Brain microvascular endothelial cell (primary cell): ENCODE measurements around the gene GNG12.

Experiments used
- DNase-seq: peaks from one replicate; pipeline ENCODE4 v3.0.0-alpha.2; 2020
- H3K27ac ChIP-seq: fragments of 250-450 bp; sonication (Bioruptor Pico); 2 replicates; pipeline ENCODE4 v1.5.1; 2020; ENCODE audit warnings: mild to moderate bottlenecking, moderate library complexity
- H3K27me3 ChIP-seq: fragments of 250-450 bp; sonication (Bioruptor Pico); replicated peaks from 2 replicates; pipeline ENCODE4 v1.5.1; 2020; ENCODE audit warnings: mild to moderate bottlenecking
- H3K36me3 ChIP-seq: fragments of 250-450 bp; sonication (Bioruptor Pico); replicated peaks from 2 replicates; pipeline ENCODE4 v1.5.1; 2020; ENCODE audit warnings: mild to moderate bottlenecking
- H3K4me3 ChIP-seq: 2 replicates; pipeline ENCODE4 v1.5.1; 2011; ENCODE audit warnings: low read depth, mild to moderate bottlenecking, control low read depth, low read length, moderate library complexity
- CTCF ChIP-seq: IDR thresholded peaks from 2 replicates; pipeline ENCODE4 v1.5.1; 2011; ENCODE audit warnings: low read depth, mild to moderate bottlenecking, moderate library complexity, low read length, control low read depth, inconsistent platforms; ENCODE audit errors: missing control alignments
- in situ Hi-C: cut with HindIII; loops from 2 replicates; pipeline ENCODE4 v1.10.0; 2017; ENCODE audit warnings: low sequenced_read_pairs, low pct_ligation_motif_present

Gene GNG12

GRCh38 chr1:67696708-67697107 lies 136.6 kb downstream of the GNG12 start:
- Histone ChIP-seq H3K4me3 (no peak overlapping the region), H3K27me3 (no peaks in the 10 kb centered on the region), H3K27ac (no peak overlapping the region), H3K36me3 (peaks cover 7% of the 10 kb centered on the region)
- no peak for TF ChIP-seq CTCF
- DNase-seq: no peak
- in situ Hi-C loops: loop anchor here (25.0 kb wide), 1 partner anchor 159 kb away; no protein-coding TSS in a partner anchor

- Histone ChIP-seq H3K36me3 (peaks cover 5% of the 10 kb centered on the region), H3K4me3 (no peak overlapping the region)
Observed at GRCh38 chr1:67695963-67696362, 137.3 kb downstream of the GNG12 start.

GRCh38 chr1:67691712-67692111 lies 141.6 kb downstream of the GNG12 start:
- peaks cover 23% of the 10 kb centered on the region for H3K36me3 ChIP-seq
- no peaks in the 10 kb centered on the region for H3K27me3 ChIP-seq
- no peak overlapping the region for H3K27ac ChIP-seq
- H3K4me3 ChIP-seq: no peak overlapping the region
- no peak for TF ChIP-seq CTCF
- no peak for DNase-seq
- in situ Hi-C loops: loop anchor here (25.0 kb wide), 1 partner anchor 154 kb away; no protein-coding TSS in a partner anchor

More at GRCh38 chr1:67695963-67696362, 137.3 kb downstream of the GNG12 start:
- no peak overlapping the region for H3K27ac ChIP-seq
- no peak for DNase-seq
- no peaks in the 10 kb centered on the region for H3K27me3 ChIP-seq
- TF ChIP-seq CTCF: no peak
- in situ Hi-C loops: loop anchor here (25.0 kb wide), 1 partner anchor 159 kb away; no protein-coding TSS in a partner anchor

GRCh38 chr1:67690411-67690810 lies 142.9 kb downstream of the GNG12 start:
- no peak for TF ChIP-seq CTCF
- H3K27ac ChIP-seq: no peak overlapping the region
- no peak overlapping the region for H3K4me3 ChIP-seq
- no peak for DNase-seq
- H3K36me3 ChIP-seq: peaks cover 33% of the 10 kb centered on the region
- no peaks in the 10 kb centered on the region for H3K27me3 ChIP-seq
- in situ Hi-C loops: loop anchor here (25.0 kb wide), 1 partner anchor 153 kb away; no protein-coding TSS in a partner anchor

- Histone ChIP-seq H3K27ac (no peak overlapping the region), H3K36me3 (peaks cover 34% of the 10 kb centered on the region), H3K4me3 (no peak overlapping the region), H3K27me3 (no peaks in the 10 kb centered on the region)
- TF ChIP-seq CTCF: no peak
- in situ Hi-C loops: loop anchor here (25.0 kb wide), 1 partner anchor 153 kb away; no protein-coding TSS in a partner anchor
- no peak for DNase-seq
Observed at GRCh38 chr1:67690018-67690363, 143.3 kb downstream of the GNG12 start.
